Measurements from ENCODE around the gene KCTD16.

- no peak for TF ChIP-seq CTCF (IDR thresholded peaks at IDR 0.05 in 2 of 3, conservative IDR thresholded peaks at IDR 0.05 in 1 of 3; ENCODE audit: borderline replicate concordance in 1 of 3, insufficient read depth in 1 of 3, low read depth in 2 of 3, low read length in 2 of 3)
- TF ChIP-seq ZNF274 (IDR thresholded peaks at IDR 0.05; ENCODE audit: low read depth, low read length): no peak
- no peak for TF ChIP-seq TCF7L2 (IDR thresholded peaks at IDR 0.05; ENCODE audit: borderline replicate concordance, extremely low read depth, insufficient read depth, insufficient read length)
- TF ChIP-seq ZBTB33 (IDR thresholded peaks at IDR 0.05; ENCODE audit: extremely low read depth, insufficient replicate concordance, low read length): no peak
- TF ChIP-seq SP1 (IDR thresholded peaks at IDR 0.05; ENCODE audit: low read depth): no peak
- TF ChIP-seq YY1 (IDR thresholded peaks at IDR 0.05; ENCODE audit: extremely low read depth, insufficient replicate concordance, low read depth, low read length): no peak
These were observed 102.8 kb downstream of the KCTD16 start for GRCh38 chr5:144273232-144274027.

All from HCT116 (cell line).